H9 (cell line): ENCODE data around the gene FAIM2. TPM values are rescaled to one million over a fixed set of nuclear protein-coding genes. Genes with fewer than 3 reads are reported as not detected.

ENCODE experiments used
- DNase-seq: peaks from one replicate; pipeline ENCODE4 v3.0.0-alpha.2; 2017
- H2AFZ ChIP-seq: one replicate; pipeline ENCODE4 v1.6.1; 2013; ENCODE audit warnings: mild to moderate bottlenecking, low read length, control low read depth, moderate library complexity
- H2AK5ac ChIP-seq: 2 replicates; pipeline ENCODE4 v1.6.1; 2013; ENCODE audit warnings: low read length, control low read depth, mixed read lengths; ENCODE audit not compliant: insufficient read length
- H2BK120ac ChIP-seq: one replicate; pipeline ENCODE4 v1.6.1; 2013; ENCODE audit warnings: low read depth, mild to moderate bottlenecking, low read length, control low read depth, inconsistent platforms; ENCODE audit not compliant: poor library complexity, severe bottlenecking
- H2BK12ac ChIP-seq: 2 replicates; pipeline ENCODE4 v1.6.1; 2013; ENCODE audit warnings: low read length, control low read depth, mixed read lengths, low read depth; ENCODE audit not compliant: insufficient read length
- H2BK15ac ChIP-seq: 2 replicates; pipeline ENCODE4 v1.6.1; 2013; ENCODE audit warnings: low read depth, low read length, control low read depth
- H2BK20ac ChIP-seq: one replicate; pipeline ENCODE4 v1.6.1; 2013; ENCODE audit warnings: low read depth, mild to moderate bottlenecking, low read length, control low read depth, inconsistent platforms; ENCODE audit not compliant: poor library complexity, severe bottlenecking
- H2BK5ac ChIP-seq: 2 replicates; pipeline ENCODE4 v1.6.1; 2013; ENCODE audit warnings: low read length, control low read depth, mixed read lengths; ENCODE audit not compliant: insufficient read length
- H3K14ac ChIP-seq: 2 replicates; pipeline ENCODE4 v1.6.1; 2013; ENCODE audit warnings: low read length, control low read depth; ENCODE audit not compliant: insufficient read depth
- H3K18ac ChIP-seq: 2 replicates; pipeline ENCODE4 v1.6.1; 2013; ENCODE audit warnings: low read depth, mild to moderate bottlenecking, mixed read lengths, low read length, control low read depth; ENCODE audit not compliant: insufficient read length
- H3K23ac ChIP-seq: 2 replicates; pipeline ENCODE4 v1.6.1; 2013; ENCODE audit warnings: low read length, control low read depth, mixed read lengths, low read depth; ENCODE audit not compliant: insufficient read length
- H3K23me2 ChIP-seq: 2 replicates; pipeline ENCODE4 v1.6.1; 2013; ENCODE audit warnings: low read depth, mild to moderate bottlenecking, mixed read lengths, low read length, control low read depth; ENCODE audit not compliant: insufficient read length, poor library complexity, severe bottlenecking
- H3K27ac ChIP-seq: 2 replicates; pipeline ENCODE4 v1.5.1; 2013; ENCODE audit warnings: low read length, control low read depth, mixed read lengths, low read depth; ENCODE audit not compliant: insufficient read length
- H3K27me3 ChIP-seq: 2 replicates; pipeline ENCODE4 v1.6.1; 2013; ENCODE audit warnings: low read length, control low read depth, inconsistent platforms; ENCODE audit not compliant: insufficient read depth
- H3K4ac ChIP-seq: 2 replicates; pipeline ENCODE4 v1.6.1; 2013; ENCODE audit warnings: low read depth, mild to moderate bottlenecking, control low read depth, inconsistent platforms, low read length, moderate library complexity
- H3K4me1 ChIP-seq: 2 replicates; pipeline ENCODE4 v1.6.1; 2013; ENCODE audit warnings: low read length, control low read depth, inconsistent platforms; ENCODE audit not compliant: insufficient read depth
- H3K4me2 ChIP-seq: 2 replicates; pipeline ENCODE4 v1.6.1; 2013; ENCODE audit warnings: low read length, control low read depth, mixed read lengths; ENCODE audit not compliant: insufficient read length, insufficient read depth
- H3K56ac ChIP-seq: 2 replicates; pipeline ENCODE4 v1.6.1; 2013; ENCODE audit warnings: low read depth, mild to moderate bottlenecking, mixed read lengths, low read length, control low read depth; ENCODE audit not compliant: insufficient read length
- H3K79me1 ChIP-seq: 2 replicates; pipeline ENCODE4 v1.6.1; 2013; ENCODE audit warnings: low read depth, mild to moderate bottlenecking, moderate library complexity, low read length, control low read depth, inconsistent platforms; ENCODE audit not compliant: insufficient read depth, poor library complexity, severe bottlenecking
- H3K79me2 ChIP-seq: 2 replicates; pipeline ENCODE4 v1.6.1; 2013; ENCODE audit warnings: low read length, control low read depth, inconsistent platforms; ENCODE audit not compliant: insufficient read depth
- H3K9ac ChIP-seq: 2 replicates; pipeline ENCODE4 v1.6.1; 2013; ENCODE audit warnings: low read length, control low read depth, mixed read lengths; ENCODE audit not compliant: insufficient read length; ENCODE audit errors: extremely low read depth
- H3K9me3 ChIP-seq: one replicate; pipeline ENCODE4 v1.6.1; 2013; ENCODE audit warnings: low read depth, low read length, inconsistent platforms; ENCODE audit not compliant: control insufficient read depth
- H3T11ph ChIP-seq: one replicate; pipeline ENCODE4 v1.6.1; 2013; ENCODE audit warnings: mild to moderate bottlenecking, low read length, control low read depth, inconsistent platforms
- H4K20me1 ChIP-seq: one replicate; pipeline ENCODE4 v1.6.1; 2013; ENCODE audit not compliant: control insufficient read depth, insufficient read length, insufficient read depth
- H4K5ac ChIP-seq: 2 replicates; pipeline ENCODE4 v1.6.1; 2013; ENCODE audit warnings: low read depth, mild to moderate bottlenecking, mixed read lengths, low read length, control low read depth; ENCODE audit not compliant: insufficient read length
- H4K8ac ChIP-seq: replicated peaks from 2 replicates; pipeline ENCODE4 v1.6.1; 2013; ENCODE audit warnings: low read length, control low read depth, mixed read lengths, low read depth; ENCODE audit not compliant: insufficient read length
- H4K91ac ChIP-seq: 2 replicates; pipeline ENCODE4 v1.6.1; 2013; ENCODE audit warnings: low read depth, mild to moderate bottlenecking, moderate library complexity, mixed read lengths, low read length, control low read depth; ENCODE audit not compliant: insufficient read length
- H3K27ac Mint-ChIP-seq, 3 experiments: 2 replicates in 2 of 3; 3 replicates in 1 of 3; pipeline ENCODE4 v1.8.0; 2020 to 2021; ENCODE audit warnings: mixed read lengths in 3 of 3, mild to moderate bottlenecking in 1 of 3, moderate library complexity in 1 of 3
- H3K27me3 Mint-ChIP-seq: 2 replicates; pipeline ENCODE4 v1.8.0; 2021; ENCODE audit warnings: low read depth, mild to moderate bottlenecking, moderate library complexity, mixed read lengths
- H3K36me3 Mint-ChIP-seq, 3 experiments: 2 replicates in 2 of 3; 3 replicates in 1 of 3; pipeline ENCODE4 v1.8.0; 2020 to 2021; ENCODE audit warnings: low read depth in 3 of 3, mixed read lengths in 3 of 3; ENCODE audit not compliant: insufficient read depth in 1 of 3
- H3K4me1 Mint-ChIP-seq, 2 experiments: 2 replicates each; pipeline ENCODE4 v1.8.0; 2020; ENCODE audit warnings: mixed read lengths in 2 of 2
- H3K4me3 Mint-ChIP-seq, 2 experiments: 2 replicates in 1 of 2; 3 replicates in 1 of 2; pipeline ENCODE4 v1.8.0; 2020 to 2021; ENCODE audit warnings: mild to moderate bottlenecking in 2 of 2, mixed read lengths in 2 of 2, moderate library complexity in 1 of 2
- H3K9me3 Mint-ChIP-seq, 2 experiments: 2 replicates in 1 of 2; 3 replicates in 1 of 2; pipeline ENCODE4 v1.8.0; 2020; ENCODE audit warnings: mild to moderate bottlenecking in 2 of 2, mixed read lengths in 2 of 2, moderate library complexity in 1 of 2
- WGBS: extraction: QIAGEN DNeasy Blood & Tissue Kit; methylation state at CpG from one replicate; pipeline ENCODE4 v1.1.7; 2013; ENCODE audit warnings: missing lambda C conversion rate, low lambda C conversion rate, mixed read lengths; ENCODE audit not compliant: insufficient read length; ENCODE audit errors: extremely low coverage; 5-methylcytosine and 5-hydroxymethylcytosine counted together
- total RNA-seq: library from RNA; stranded (reverse); gene quantifications from 2 replicates; pipeline ENCODE4 v1.2.1, GENCODE V29; 2021
- TF ChIP-seq, protein P1 (sequence below): fragments of 200-600 bp; sonication (generic); conservative IDR thresholded peaks from 3 replicates; pipeline ENCODE4 v1.8.0; 2021; ENCODE audit warnings: antibody characterized with exemption, mild to moderate bottlenecking

The FAIM2 gene
- total RNA-seq, 1 experiment from 2014 or later = 0.42 TPM

DNA sequence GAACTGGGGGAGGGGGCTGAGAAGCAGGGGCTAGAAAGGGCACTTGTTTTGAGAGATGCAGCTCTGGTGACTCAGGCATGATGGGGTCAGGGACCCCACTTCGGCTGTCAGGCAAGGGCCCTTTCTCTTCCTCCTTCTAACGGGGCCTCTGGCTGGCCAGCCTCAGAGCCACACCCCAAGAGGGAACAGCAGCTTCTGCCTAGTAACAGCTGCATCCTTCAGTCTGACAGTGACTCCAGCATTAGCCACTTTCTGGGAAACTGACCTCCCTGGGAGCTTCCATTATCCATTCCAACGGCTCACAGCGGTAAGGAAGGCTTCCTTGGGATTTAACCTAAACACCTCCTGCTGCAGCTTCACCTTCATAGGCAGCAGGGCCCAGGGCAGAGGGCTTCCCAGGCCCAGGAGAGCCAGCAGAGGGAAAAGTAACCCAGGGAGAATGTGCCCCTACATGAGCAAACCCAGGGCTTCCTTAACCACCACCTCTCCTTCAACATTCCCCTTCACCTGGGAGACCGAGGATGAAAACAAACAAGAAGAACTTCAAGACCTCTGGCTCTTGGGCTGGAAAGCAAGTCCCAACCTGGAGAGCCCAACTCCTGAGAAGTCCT, 78.2 kb downstream of the FAIM2 start:
- Histone ChIP-seq H2AK5ac (no peak overlapping the region), H2BK12ac (no peak overlapping the region), H3K9ac (no peak overlapping the region), H3K23ac (no peak overlapping the region), H2AFZ (no peak overlapping the region), H3K9me3 (no peaks in the 10 kb centered on the region), H2BK120ac (no peak overlapping the region), H3K79me1 (peaks cover 4% of the 10 kb centered on the region), H3K23me2 (peaks cover 16% of the 10 kb centered on the region), H3K27me3 (no peaks in the 10 kb centered on the region), H4K91ac (no peak overlapping the region), H3T11ph (no peak overlapping the region), H4K8ac (no peak overlapping the region), H4K20me1 (no peaks in the 10 kb centered on the region), H3K79me2 (peaks cover 2% of the 10 kb centered on the region; the same call in 1 of the 2 replicates), H3K4me2 (no peak overlapping the region), H3K4me1 (peaks cover 2% of the 10 kb centered on the region), H4K5ac (no peak overlapping the region), H3K4ac (no peak overlapping the region), H2BK15ac (no peak overlapping the region), H3K14ac (no peak overlapping the region), H2BK20ac (no peak overlapping the region), H3K56ac (no peak overlapping the region), H3K27ac (no peak overlapping the region), H3K18ac (no peak overlapping the region), H2BK5ac (no peak overlapping the region)
- TF ChIP-seq, protein P1, sequence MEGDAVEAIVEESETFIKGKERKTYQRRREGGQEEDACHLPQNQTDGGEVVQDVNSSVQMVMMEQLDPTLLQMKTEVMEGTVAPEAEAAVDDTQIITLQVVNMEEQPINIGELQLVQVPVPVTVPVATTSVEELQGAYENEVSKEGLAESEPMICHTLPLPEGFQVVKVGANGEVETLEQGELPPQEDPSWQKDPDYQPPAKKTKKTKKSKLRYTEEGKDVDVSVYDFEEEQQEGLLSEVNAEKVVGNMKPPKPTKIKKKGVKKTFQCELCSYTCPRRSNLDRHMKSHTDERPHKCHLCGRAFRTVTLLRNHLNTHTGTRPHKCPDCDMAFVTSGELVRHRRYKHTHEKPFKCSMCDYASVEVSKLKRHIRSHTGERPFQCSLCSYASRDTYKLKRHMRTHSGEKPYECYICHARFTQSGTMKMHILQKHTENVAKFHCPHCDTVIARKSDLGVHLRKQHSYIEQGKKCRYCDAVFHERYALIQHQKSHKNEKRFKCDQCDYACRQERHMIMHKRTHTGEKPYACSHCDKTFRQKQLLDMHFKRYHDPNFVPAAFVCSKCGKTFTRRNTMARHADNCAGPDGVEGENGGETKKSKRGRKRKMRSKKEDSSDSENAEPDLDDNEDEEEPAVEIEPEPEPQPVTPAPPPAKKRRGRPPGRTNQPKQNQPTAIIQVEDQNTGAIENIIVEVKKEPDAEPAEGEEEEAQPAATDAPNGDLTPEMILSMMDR = no peak
- no peaks in the 10 kb centered on the region for H3K27me3 Mint-ChIP-seq
- H3K4me1 Mint-ChIP-seq = peaks cover 45 to 62% of the 10 kb centered on the region in 2 experiments
- WGBS = no CpG with 5 or more reads among the region's 5 CpGs
- DNase-seq = no peak
- H3K36me3 Mint-ChIP-seq = peaks cover 13 to 14% (median 14%) of the 10 kb centered on the region in 3 experiments
- peak overlapping the region in 1 of 2 experiments; percentile 41; a peak in 2 of 5 replicates for H3K4me3 Mint-ChIP-seq
- peak overlapping the region in 2 of 3 experiments; percentile 8 to 73; a peak in 2 of 7 replicates for H3K27ac Mint-ChIP-seq
- H3K9me3 Mint-ChIP-seq = no peaks in the 10 kb centered on the region; a peak in 1 of 5 replicates
